Caco-2 (cell line): Measurements from ENCODE around the gene AXIN1. TPM values are rescaled to one million over a fixed set of nuclear protein-coding genes. Genes with fewer than 3 reads are reported as not detected.

Experiments used
- BruUV-seq: library from RNA; stranded (reverse); fragments of 400-500 nt; replicated peaks from 2 replicates; lab custom pipeline; 2021; lab: Mats Ljungman, UMichigan
- CTCF ChIA-PET: fragments of 300-600 bp; sonication (Branson Sonifier 250); formaldehyde crosslinking; loops from one replicate; lab custom pipeline; 2022; ENCODE audit warnings: antibody characterized with exemption; lab: Charles Lee
- POLR2A ChIA-PET: fragments of 300-600 bp; sonication (Branson Sonifier 250); formaldehyde crosslinking; loops from one replicate; lab custom pipeline; 2022; ENCODE audit warnings: antibody characterized with exemption; lab: Charles Lee
- DNase-seq, 2 experiments: peaks; one replicate each; pipeline versions ENCODE4 v3.0.0 to v3.0.0-alpha.2; 2020 to 2022
- H3K27me3 ChIP-seq: replicated peaks from 2 replicates; pipeline ENCODE4 v1.6.0; 2011; ENCODE audit warnings: low read length; ENCODE audit not compliant: control insufficient read depth, insufficient read depth
- H3K36me3 ChIP-seq: 2 replicates; pipeline ENCODE4 v1.5.1; 2011; ENCODE audit warnings: low read length; ENCODE audit not compliant: control insufficient read depth, insufficient read depth
- H3K4me1 ChIP-seq: fragments of 250-450 bp; sonication (Bioruptor Pico); 2 replicates; pipeline ENCODE4 v1.5.1; 2020; ENCODE audit warnings: mild to moderate bottlenecking
- H3K4me3 ChIP-seq: 2 replicates; pipeline ENCODE4 v1.5.1; 2011; ENCODE audit warnings: low read depth, mild to moderate bottlenecking, control low read depth, low read length
- H3K9me3 ChIP-seq: fragments of 250-450 bp; sonication (Bioruptor Pico); 2 replicates; pipeline ENCODE4 v1.5.1; 2020; ENCODE audit warnings: mild to moderate bottlenecking, moderate library complexity
- H3K27ac Mint-ChIP-seq: one replicate; pipeline ENCODE4 v1.8.0; 2022; ENCODE audit warnings: mixed read lengths; ENCODE audit not compliant: unreplicated experiment
- H3K27me3 Mint-ChIP-seq: one replicate; pipeline ENCODE4 v1.8.0; 2022; ENCODE audit warnings: mixed read lengths; ENCODE audit not compliant: insufficient read depth, unreplicated experiment
- H3K36me3 Mint-ChIP-seq: one replicate; pipeline ENCODE4 v1.8.0; 2022; ENCODE audit warnings: mild to moderate bottlenecking, mixed read lengths; ENCODE audit not compliant: insufficient read depth, unreplicated experiment
- H3K4me1 Mint-ChIP-seq: one replicate; pipeline ENCODE4 v1.8.0; 2022; ENCODE audit warnings: low read depth, mixed read lengths; ENCODE audit not compliant: unreplicated experiment
- H3K4me3 Mint-ChIP-seq: one replicate; pipeline ENCODE4 v1.8.0; 2022; ENCODE audit warnings: mild to moderate bottlenecking, moderate library complexity, mixed read lengths; ENCODE audit not compliant: unreplicated experiment
- H3K9me3 Mint-ChIP-seq: one replicate; pipeline ENCODE4 v1.8.0; 2022; ENCODE audit warnings: mixed read lengths; ENCODE audit not compliant: unreplicated experiment
- intact Hi-C: fragments of 100-400 bp; cut with micrococcal nuclease; formaldehyde crosslinking; loops from one replicate; pipeline ENCODE4 v1.10.0; 2022; ENCODE audit not compliant: unreplicated experiment
- total RNA-seq: library from RNA; stranded (reverse); gene quantifications from 2 replicates; pipeline ENCODE4 v1.2.3, GENCODE V29; 2022
- TF ChIP-seq, protein P1 (sequence below), 2 experiments: fragments of 200-600 bp in 1 of 2; IDR thresholded peaks; 1 replicate in 1 of 2; 2 replicates in 1 of 2; pipeline versions ENCODE4 v1.5.1 to v1.8.0; 2011 to 2022; ENCODE audit warnings: antibody characterized with exemption in 1 of 2, control low read depth in 1 of 2, inconsistent platforms in 1 of 2, low read depth in 1 of 2, low read length in 1 of 2, mild to moderate bottlenecking in 1 of 2, moderate library complexity in 1 of 2; ENCODE audit not compliant: insufficient read depth in 1 of 2, severe bottlenecking in 1 of 2, unreplicated experiment in 1 of 2

AXIN1 gene
- total RNA-seq, 1 experiment from 2014 or later: 34.5 TPM

DNA sequence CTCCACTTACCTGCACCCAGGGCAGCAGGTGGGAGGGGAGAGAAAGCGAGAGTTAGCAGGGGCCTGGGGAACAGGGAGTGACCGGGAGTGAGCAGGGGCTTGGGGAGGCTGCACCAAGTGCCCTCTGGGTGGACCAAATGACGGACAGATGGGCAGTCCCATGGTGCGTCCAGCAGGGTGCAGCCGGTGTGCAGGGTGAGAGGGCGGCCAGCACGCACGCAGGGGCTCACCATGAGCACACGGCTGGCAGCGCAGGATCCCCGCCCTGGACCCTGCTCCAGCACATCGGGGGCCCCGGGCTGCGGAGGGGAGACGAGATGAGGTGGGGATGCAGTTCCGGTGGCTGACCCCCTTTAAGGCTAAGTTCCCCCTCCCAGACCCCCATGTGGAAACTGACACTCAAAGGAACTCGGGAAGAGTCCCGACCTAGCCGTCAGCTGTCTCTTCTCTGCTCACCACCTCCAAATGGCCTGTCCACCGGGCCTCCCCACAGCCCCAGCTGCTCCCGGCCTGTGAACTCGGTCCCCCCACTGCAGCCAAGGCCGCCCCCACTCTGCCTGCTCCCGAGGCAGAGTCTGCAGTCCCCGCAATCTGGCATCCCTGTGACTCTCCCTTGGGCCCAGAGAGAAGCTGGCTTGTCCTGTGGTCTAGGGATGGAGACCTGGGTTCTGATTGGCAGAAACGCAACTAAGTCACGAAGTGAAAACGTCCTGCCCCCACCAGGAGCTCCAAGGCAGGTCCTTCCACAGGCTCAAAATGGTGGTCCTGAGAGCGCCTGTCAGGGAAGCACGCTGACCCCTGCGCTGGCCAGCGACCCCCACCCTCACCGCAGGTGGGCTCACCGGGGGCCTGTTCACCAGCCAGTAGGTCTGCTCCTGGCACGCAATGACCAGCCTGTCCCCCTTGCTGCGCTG is 79.6 kb downstream of the AXIN1 start:
- Mint-ChIP-seq H3K4me1 (no peaks in the 10 kb centered on the region), H3K4me3 (no peak overlapping the region), H3K27me3 (no peaks in the 10 kb centered on the region), H3K36me3 (no peaks in the 10 kb centered on the region), H3K27ac (no peak overlapping the region), H3K9me3 (no peaks in the 10 kb centered on the region)
- intact Hi-C loops: no loop called here
- BruUV-seq: no TSS peak
- Histone ChIP-seq H3K4me3 (no peak overlapping the region), H3K9me3 (no peaks in the 10 kb centered on the region), H3K27me3 (no peaks in the 10 kb centered on the region), H3K36me3 (no peaks in the 10 kb centered on the region), H3K4me1 (no peaks in the 10 kb centered on the region)
- no peak for DNase-seq
- ChIA-PET CTCF (no interaction called here), POLR2A (no interaction called here)
- TF ChIP-seq, protein P1, sequence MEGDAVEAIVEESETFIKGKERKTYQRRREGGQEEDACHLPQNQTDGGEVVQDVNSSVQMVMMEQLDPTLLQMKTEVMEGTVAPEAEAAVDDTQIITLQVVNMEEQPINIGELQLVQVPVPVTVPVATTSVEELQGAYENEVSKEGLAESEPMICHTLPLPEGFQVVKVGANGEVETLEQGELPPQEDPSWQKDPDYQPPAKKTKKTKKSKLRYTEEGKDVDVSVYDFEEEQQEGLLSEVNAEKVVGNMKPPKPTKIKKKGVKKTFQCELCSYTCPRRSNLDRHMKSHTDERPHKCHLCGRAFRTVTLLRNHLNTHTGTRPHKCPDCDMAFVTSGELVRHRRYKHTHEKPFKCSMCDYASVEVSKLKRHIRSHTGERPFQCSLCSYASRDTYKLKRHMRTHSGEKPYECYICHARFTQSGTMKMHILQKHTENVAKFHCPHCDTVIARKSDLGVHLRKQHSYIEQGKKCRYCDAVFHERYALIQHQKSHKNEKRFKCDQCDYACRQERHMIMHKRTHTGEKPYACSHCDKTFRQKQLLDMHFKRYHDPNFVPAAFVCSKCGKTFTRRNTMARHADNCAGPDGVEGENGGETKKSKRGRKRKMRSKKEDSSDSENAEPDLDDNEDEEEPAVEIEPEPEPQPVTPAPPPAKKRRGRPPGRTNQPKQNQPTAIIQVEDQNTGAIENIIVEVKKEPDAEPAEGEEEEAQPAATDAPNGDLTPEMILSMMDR (IDR thresholded peaks at IDR 0.05; ENCODE audit: insufficient read depth in 1 of 2, low read depth in 1 of 2, low read length in 1 of 2, severe bottlenecking in 1 of 2, unreplicated experiment in 1 of 2): no peak

DNA sequence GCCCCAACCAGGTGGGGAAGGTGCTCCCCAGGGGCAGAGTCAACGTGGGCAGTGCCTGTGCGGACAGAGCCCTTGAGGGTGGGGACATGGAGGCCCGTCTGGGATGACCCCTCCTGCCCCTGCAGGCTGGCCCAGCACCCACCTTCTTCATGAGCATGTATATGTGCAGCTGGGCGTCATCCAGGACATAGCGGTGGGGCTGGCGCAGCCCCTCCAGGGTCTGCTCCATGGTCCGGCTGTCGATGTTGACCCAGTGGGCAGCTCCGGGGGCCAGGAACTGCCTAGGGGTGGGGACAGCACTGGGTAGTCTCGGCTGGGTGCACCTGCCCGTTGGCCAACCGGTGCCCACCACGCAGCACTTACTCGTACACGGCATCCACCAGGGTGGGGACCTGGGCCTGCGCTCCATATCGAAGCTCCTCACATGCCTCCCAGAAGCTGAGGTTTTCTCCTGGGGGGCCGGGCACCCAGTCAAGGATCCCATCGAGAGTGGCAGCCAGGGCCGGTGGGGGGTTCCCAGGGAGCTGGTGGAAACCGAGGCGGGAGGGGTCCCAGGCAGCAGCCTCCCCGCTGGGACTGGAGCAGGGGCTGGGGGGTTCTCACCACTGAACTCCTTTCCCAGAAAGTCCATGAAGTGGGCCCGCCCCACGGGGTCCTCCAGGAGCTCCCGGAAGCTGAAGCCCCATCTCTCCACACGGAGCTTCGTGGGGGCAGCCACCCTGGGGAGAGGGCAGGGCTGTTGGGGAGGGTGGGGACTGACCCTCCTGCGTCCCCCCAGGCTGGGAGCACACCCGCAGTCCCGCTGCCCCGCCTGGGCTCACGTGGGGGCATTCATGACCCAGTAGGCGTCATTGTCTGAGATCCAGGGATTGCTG is 81.9 kb downstream of the AXIN1 start:
- H3K9me3 ChIP-seq: no peaks in the 10 kb centered on the region
- no peak overlapping the region for H3K4me3 ChIP-seq
- no peaks in the 10 kb centered on the region for H3K9me3 Mint-ChIP-seq
- TF ChIP-seq, protein P1 (IDR thresholded peaks at IDR 0.05; ENCODE audit: insufficient read depth in 1 of 2, low read depth in 1 of 2, low read length in 1 of 2, severe bottlenecking in 1 of 2, unreplicated experiment in 1 of 2): no peak
- no TSS peak for BruUV-seq
- H3K4me1 Mint-ChIP-seq: no peaks in the 10 kb centered on the region
- H3K27ac Mint-ChIP-seq: no peak overlapping the region
- POLR2A ChIA-PET: no interaction called here
- peak in 1 of 2 experiments; percentile 26 for DNase-seq
- no peaks in the 10 kb centered on the region for H3K36me3 Mint-ChIP-seq
- H3K4me3 Mint-ChIP-seq: no peak overlapping the region
- H3K27me3 Mint-ChIP-seq: no peaks in the 10 kb centered on the region
- H3K4me1 ChIP-seq: no peaks in the 10 kb centered on the region
- CTCF ChIA-PET: no interaction called here
- no peaks in the 10 kb centered on the region for H3K36me3 ChIP-seq
- intact Hi-C loops: no loop called here
- H3K27me3 ChIP-seq: no peaks in the 10 kb centered on the region

DNA sequence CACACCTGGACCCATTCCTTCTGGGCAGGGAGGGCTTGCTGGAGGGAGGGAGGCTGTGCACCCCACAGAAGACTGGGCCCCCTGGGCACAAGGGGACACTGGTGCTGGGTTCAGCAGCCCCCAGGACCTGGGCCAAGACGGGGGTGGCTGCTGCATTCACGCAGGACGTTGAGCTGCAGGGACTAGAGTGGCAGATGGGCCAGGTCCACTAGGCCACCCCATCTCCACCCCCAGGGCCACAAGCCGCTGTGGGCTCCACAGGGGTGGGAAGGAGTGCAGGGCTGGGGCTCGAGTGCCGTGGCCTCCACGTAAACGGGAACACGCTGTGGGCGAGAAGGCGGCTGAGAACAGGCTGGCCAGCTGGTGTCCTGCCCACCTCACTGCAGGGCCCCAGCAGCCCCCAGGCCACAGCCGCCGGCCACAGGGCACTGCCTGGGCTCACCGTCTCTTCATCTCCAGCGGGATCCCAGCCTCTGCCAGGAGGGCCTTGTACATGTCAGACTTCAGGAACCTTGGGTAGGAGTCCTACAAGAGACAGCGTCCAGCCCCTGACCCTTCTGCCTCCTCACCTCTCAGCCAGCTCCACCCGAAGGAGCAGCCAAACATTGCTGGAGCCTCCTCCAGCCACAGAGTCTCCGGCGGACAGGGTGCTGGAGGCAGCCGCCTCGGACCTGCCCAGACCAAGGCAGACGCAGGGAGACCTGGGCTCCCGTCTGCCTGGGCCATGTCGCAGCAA is 83.3 kb downstream of the AXIN1 start:
- BruUV-seq: no TSS peak

More for the DNA sequence above, 83.3 kb downstream of the AXIN1 start:
- Histone ChIP-seq H3K36me3 (no peaks in the 10 kb centered on the region), H3K4me1 (no peaks in the 10 kb centered on the region), H3K4me3 (no peak overlapping the region), H3K9me3 (no peaks in the 10 kb centered on the region), H3K27me3 (no peaks in the 10 kb centered on the region)
- ChIA-PET POLR2A (no interaction called here), CTCF (no interaction called here)
- no peaks in the 10 kb centered on the region for H3K27me3 Mint-ChIP-seq
- DNase-seq: no peak
- H3K27ac Mint-ChIP-seq: no peak overlapping the region
- H3K4me3 Mint-ChIP-seq: no peak overlapping the region
- no peaks in the 10 kb centered on the region for H3K9me3 Mint-ChIP-seq
- H3K4me1 Mint-ChIP-seq: no peaks in the 10 kb centered on the region
- H3K36me3 Mint-ChIP-seq: no peaks in the 10 kb centered on the region
- TF ChIP-seq, protein P1 (IDR thresholded peaks at IDR 0.05; ENCODE audit: insufficient read depth in 1 of 2, low read depth in 1 of 2, low read length in 1 of 2, severe bottlenecking in 1 of 2, unreplicated experiment in 1 of 2): no peak
- intact Hi-C loops: no loop called here
